Activated CD8-positive, alpha-beta memory T cell treated with anti-CD3 and anti-CD28 coated beads, Interleukin-2, amount 50 U/mL, for 48 hours (primary cell): ENCODE data around the gene STAB2.

Experiments
- DNase-seq: peaks from one replicate; pipeline ENCODE4 v3.0.0-alpha.2; 2020

Gene STAB2

DNA sequence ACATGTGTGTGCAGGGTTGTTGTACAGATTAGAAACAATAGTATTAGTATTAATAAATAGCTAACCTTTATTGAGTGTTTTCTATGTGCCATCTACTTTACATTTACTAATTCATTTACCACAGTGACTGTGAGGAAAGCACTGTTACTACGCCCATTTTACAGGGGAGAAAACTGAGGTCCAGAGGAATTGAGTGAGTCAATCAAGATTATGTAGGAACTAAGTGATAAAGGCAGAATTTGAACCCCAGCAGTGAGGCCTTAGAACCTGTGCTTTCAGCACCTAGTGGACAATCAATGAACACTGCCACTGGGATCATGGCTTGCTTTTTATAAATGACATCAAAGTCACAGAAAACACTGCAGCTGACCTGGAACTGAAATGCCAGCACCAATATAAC lies 225.7 kb downstream of the STAB2 start:
- DNase-seq, result no peak

DNA sequence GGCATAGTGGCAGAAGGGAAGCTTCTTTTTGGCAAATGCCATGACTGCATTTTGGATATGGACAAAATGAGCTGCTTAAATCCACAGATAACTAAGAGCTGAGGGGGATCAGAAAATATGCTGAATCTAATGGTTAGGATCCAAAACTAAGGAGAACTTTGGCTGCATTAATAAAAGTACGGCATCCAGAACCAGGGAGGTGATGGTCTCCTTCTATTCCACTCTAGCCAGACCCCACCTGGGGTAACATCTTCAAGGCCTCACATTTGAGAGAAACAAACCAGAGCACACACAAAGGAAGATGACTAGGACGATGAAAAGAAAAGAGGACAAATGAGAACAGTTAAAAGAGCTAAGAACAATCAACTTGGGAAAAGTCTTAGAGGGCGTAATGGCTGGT lies 226.4 kb downstream of the STAB2 start:
- no peak for DNase-seq

- no peak for DNase-seq
These were observed 226.9 kb downstream of the STAB2 start for GRCh38 chr12:103813949-103814348.

DNA sequence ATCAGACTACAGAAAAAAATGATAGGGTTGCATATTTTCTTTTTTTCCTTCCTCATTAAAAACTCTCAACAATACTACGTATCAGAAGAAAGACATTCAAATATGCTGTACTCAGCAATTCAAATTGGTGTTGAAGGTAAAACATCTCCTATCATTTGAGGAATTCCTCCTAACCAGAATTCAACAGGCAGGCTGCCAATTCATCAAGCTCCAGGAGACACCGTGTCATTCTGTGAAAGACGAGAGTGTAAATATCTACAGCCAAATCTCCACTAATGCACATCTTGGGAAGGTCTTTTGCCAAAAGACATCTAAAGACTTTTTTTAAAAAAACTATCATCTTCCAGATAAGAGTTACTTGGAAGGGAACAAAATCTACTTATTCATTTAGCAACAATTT lies 227.4 kb downstream of the STAB2 start:
- no peak for DNase-seq
